ENCODE data around the gene ABI3BP.

- TF ChIP-seq EZH2 (IDR thresholded peaks at IDR 0.05; ENCODE audit: insufficient read depth, poor library complexity, severe bottlenecking): no peak
- no peak for TF ChIP-seq EZH2phosphoT487 (IDR thresholded peaks at IDR 0.05; ENCODE audit: insufficient read depth, low read depth)
These were observed 17.9 kb upstream of the ABI3BP start for GRCh38 chr3:101011136-101011535.

Data from GM23248 (cell line).